Adrenal gland (tissue), 12 donors: ENCODE results near the gene RAB43. TPM values are rescaled to one million over a fixed set of nuclear protein-coding genes. Genes with fewer than 3 reads are reported as not detected.

Source experiments
- DNase-seq, 7 donors: peaks; one replicate each; pipeline ENCODE4 v3.0.0-alpha.2; 2019 to 2020
- H3K27ac ChIP-seq, 5 donors: fragments of 200-600 bp; sonication (generic) in 4 of 5; 1 replicate in 3 of 5; 2 replicates in 2 of 5; pipeline versions ENCODE4 v1.5.1 to v1.8.0; 2016 to 2020; ENCODE audit warnings: mild to moderate bottlenecking in 1 of 5
- H3K27me3 ChIP-seq: fragments of 200-600 bp; 2 replicates; pipeline ENCODE4 v1.8.0; 2021
- H3K36me3 ChIP-seq, 2 donors: fragments of 200-600 bp; replicated peaks in 1 of 2; 1 replicate in 1 of 2; 2 replicates in 1 of 2; pipeline versions ENCODE4 v1.5.1 to v1.8.0; 2018 to 2022
- H3K4me1 ChIP-seq, 2 donors: fragments of 200-600 bp; replicated peaks in 1 of 2; 1 replicate in 1 of 2; 2 replicates in 1 of 2; pipeline versions ENCODE4 v1.5.1 to v1.8.0; 2018 to 2021
- H3K4me3 ChIP-seq, 4 donors: fragments of 200-600 bp; sonication (generic) in 3 of 4; one replicate each; pipeline ENCODE4 v1.5.1; 2016 to 2018
- H3K9me3 ChIP-seq, 3 donors: fragments of 200-600 bp; sonication (generic) in 1 of 3; replicated peaks in 1 of 3; 1 replicate in 2 of 3; 2 replicates in 1 of 3; pipeline versions ENCODE4 v1.5.1 to v1.8.0; 2016 to 2021
- CTCF ChIP-seq, 6 experiments: fragments of 450-650 bp in 4 of 6; fragments of 200-600 bp in 2 of 6; sonication (generic) in 1 of 6; IDR thresholded peaks; 1 replicate in 5 of 6; 2 replicates in 1 of 6; pipeline versions ENCODE4 v1.5.1 to v1.8.0; 2016 to 2021; ENCODE audit warnings: antibody characterized with exemption in 6 of 6, mild to moderate bottlenecking in 2 of 6, moderate library complexity in 1 of 6
- POLR2A ChIP-seq, 2 donors: fragments of 450-650 bp; IDR thresholded peaks; one replicate each; pipeline ENCODE4 v1.6.1; 2017; ENCODE audit warnings: antibody characterized with exemption in 2 of 2, mild to moderate bottlenecking in 2 of 2, moderate library complexity in 1 of 2
- WGBS, 4 donors: extraction: QIAGEN DNeasy Blood & Tissue Kit in 2 of 4; methylation state at CpG; one replicate each; pipeline versions ENCODE4 v1.1.5 to v1.1.7; 2013 to 2017; 5-methylcytosine and 5-hydroxymethylcytosine counted together
- intact Hi-C, 2 donors: fragments of 100-400 bp; cut with DNase I; formaldehyde crosslinking; loops; one replicate each; pipeline versions ENCODE4 v1.14.1 to v1.15.0; 2022 to 2023
- polyA plus RNA-seq, 3 donors: library from polyadenylated mRNA; stranded (reverse); fragments of 200-250 nt in 2 of 3; fragments of 350-450 nt in 1 of 3; fragmentation: Illumina TruSeq in 1 of 3; extraction: RNeasy Lipid Tissue Mini Kit (QIAGEN cat#74804) in 1 of 3; gene quantifications; one replicate each; pipeline ENCODE4 v1.2.3, GENCODE V29; 2013 to 2014
- total RNA-seq, 9 donors: library from RNA; depleted of rRNA in 4 of 9; stranded (reverse); fragments of >200 nt in 4 of 9; fragments of 120-200 nt in 1 of 9; fragmentation: NEBNext Ultra II Directional in 1 of 9; extraction: Animal tissue kit (Norgen Biotek cat#: 25700) in 1 of 9; gene quantifications; one replicate each; pipeline versions ENCODE4 v1.1.0 to v1.2.4, GENCODE V29; 2013 to 2023
- donor health status: healthy with polysubstance abuse.
- donor health status: Bipolar disorder and iron deficiency.
- donor health status: DM: yes; HTN: yes; CAD: no.
- donor health status: DM: no; HTN: no; CAD: no.
- donor health status: DM: no; HTN: no; CAD: no.
- donor health status: DM: yes; HTN: yes; CAD: no.

The RAB43 gene
- total and polyA plus RNA-seq, 12 donors, result 0.33 to 37.2 (median 24.3) TPM

GRCh38 chr3:129046732-129047552 is 74.7 kb downstream of the RAB43 start:
- no peak for DNase-seq
- Histone ChIP-seq H3K9me3 (no peaks in the 10 kb centered on the region), H3K4me3 (no peak overlapping the region), H3K36me3 (no peaks in the 10 kb centered on the region), H3K27me3 (peaks cover 13% of the 10 kb centered on the region), H3K4me1 (peaks cover 0 to 8% of the 10 kb centered on the region in 2 donors), H3K27ac (no peak overlapping the region)
- WGBS, 4 donors, result 84 to 94% (median 86%) methylated on average over 6 to 46 of the region's 46 CpGs
- TF ChIP-seq POLR2A (IDR thresholded peaks at IDR 0.05) (no peak), CTCF (IDR thresholded peaks at IDR 0.05) (no peak)
- intact Hi-C loops, result no loop called here

GRCh38 chr3:129046037-129046731 is 75.4 kb downstream of the RAB43 start:
- Histone ChIP-seq H3K4me1 (peaks cover 0 to 8% of the 10 kb centered on the region in 2 donors), H3K36me3 (no peaks in the 10 kb centered on the region), H3K27me3 (peaks cover 13% of the 10 kb centered on the region), H3K9me3 (no peaks in the 10 kb centered on the region), H3K27ac (no peak overlapping the region), H3K4me3 (peak overlapping the region in 1 of 4 donors; percentile 37)
- no peak for DNase-seq
- no peak for TF ChIP-seq POLR2A (IDR thresholded peaks at IDR 0.05)
- no peak for TF ChIP-seq CTCF (IDR thresholded peaks at IDR 0.05)
- WGBS, 4 donors, result 22 to 44% (median 27%) methylated on average over 17 to 65 of the region's 67 CpGs
- intact Hi-C loops, result no loop called here

- peaks cover 0 to 8% of the 10 kb centered on the region in 2 donors for H3K4me1 ChIP-seq
- peak overlapping the region in 1 of 4 donors; percentile 37 for H3K4me3 ChIP-seq
- intact Hi-C loops, result no loop called here
- no peak for DNase-seq
- H3K36me3 ChIP-seq, result no peaks in the 10 kb centered on the region
- no peak overlapping the region for H3K27ac ChIP-seq
- no peak for TF ChIP-seq POLR2A (IDR thresholded peaks at IDR 0.05)
- no peak for TF ChIP-seq CTCF (IDR thresholded peaks at IDR 0.05)
- H3K27me3 ChIP-seq, result peaks cover 13% of the 10 kb centered on the region
- 7 to 10% (median 8%) methylated on average over 9 to 43 of the region's 43 CpGs; no CpG with 5 or more reads in 1 of the 4 donors for WGBS, 4 donors
- no peaks in the 10 kb centered on the region for H3K9me3 ChIP-seq
Observed at GRCh38 chr3:129045675-129046036, 75.9 kb downstream of the RAB43 start.

- intact Hi-C loops, result no loop called here
- H3K9me3 ChIP-seq, result no peaks in the 10 kb centered on the region
- no peaks in the 10 kb centered on the region for H3K36me3 ChIP-seq
- peaks cover 0 to 2% of the 10 kb centered on the region in 2 donors for H3K4me1 ChIP-seq
- no peak for DNase-seq
- 81 to 90% (median 86%) methylated on average over 7 to 15 of the region's 15 CpGs for WGBS, 4 donors
- H3K4me3 ChIP-seq, result no peak overlapping the region
- H3K27ac ChIP-seq, result no peak overlapping the region
- H3K27me3 ChIP-seq, result peaks cover 6% of the 10 kb centered on the region
- TF ChIP-seq POLR2A (IDR thresholded peaks at IDR 0.05) (no peak), CTCF (IDR thresholded peaks at IDR 0.05) (no peak)
Observed at GRCh38 chr3:129040579-129041300, 80.9 kb downstream of the RAB43 start.
